Astrocyte of the hippocampus (primary cell): ENCODE data around the gene POLR3C.
A peak's percentile ranks its signal among the peaks of the same experiment; 100 is the strongest.
"Not testable (repeated sequence)": the region's sequence is repeated elsewhere in the genome, so short reads cannot be mapped to it uniquely, and the experiment has no call there.

Experiments
- DNase-seq: peaks from one replicate; pipeline ENCODE4 v3.0.0; 2011; ENCODE audit warnings: low read depth, low spot score

The POLR3C gene, protein sequence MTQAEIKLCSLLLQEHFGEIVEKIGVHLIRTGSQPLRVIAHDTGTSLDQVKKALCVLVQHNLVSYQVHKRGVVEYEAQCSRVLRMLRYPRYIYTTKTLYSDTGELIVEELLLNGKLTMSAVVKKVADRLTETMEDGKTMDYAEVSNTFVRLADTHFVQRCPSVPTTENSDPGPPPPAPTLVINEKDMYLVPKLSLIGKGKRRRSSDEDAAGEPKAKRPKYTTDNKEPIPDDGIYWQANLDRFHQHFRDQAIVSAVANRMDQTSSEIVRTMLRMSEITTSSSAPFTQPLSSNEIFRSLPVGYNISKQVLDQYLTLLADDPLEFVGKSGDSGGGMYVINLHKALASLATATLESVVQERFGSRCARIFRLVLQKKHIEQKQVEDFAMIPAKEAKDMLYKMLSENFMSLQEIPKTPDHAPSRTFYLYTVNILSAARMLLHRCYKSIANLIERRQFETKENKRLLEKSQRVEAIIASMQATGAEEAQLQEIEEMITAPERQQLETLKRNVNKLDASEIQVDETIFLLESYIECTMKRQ

DNA sequence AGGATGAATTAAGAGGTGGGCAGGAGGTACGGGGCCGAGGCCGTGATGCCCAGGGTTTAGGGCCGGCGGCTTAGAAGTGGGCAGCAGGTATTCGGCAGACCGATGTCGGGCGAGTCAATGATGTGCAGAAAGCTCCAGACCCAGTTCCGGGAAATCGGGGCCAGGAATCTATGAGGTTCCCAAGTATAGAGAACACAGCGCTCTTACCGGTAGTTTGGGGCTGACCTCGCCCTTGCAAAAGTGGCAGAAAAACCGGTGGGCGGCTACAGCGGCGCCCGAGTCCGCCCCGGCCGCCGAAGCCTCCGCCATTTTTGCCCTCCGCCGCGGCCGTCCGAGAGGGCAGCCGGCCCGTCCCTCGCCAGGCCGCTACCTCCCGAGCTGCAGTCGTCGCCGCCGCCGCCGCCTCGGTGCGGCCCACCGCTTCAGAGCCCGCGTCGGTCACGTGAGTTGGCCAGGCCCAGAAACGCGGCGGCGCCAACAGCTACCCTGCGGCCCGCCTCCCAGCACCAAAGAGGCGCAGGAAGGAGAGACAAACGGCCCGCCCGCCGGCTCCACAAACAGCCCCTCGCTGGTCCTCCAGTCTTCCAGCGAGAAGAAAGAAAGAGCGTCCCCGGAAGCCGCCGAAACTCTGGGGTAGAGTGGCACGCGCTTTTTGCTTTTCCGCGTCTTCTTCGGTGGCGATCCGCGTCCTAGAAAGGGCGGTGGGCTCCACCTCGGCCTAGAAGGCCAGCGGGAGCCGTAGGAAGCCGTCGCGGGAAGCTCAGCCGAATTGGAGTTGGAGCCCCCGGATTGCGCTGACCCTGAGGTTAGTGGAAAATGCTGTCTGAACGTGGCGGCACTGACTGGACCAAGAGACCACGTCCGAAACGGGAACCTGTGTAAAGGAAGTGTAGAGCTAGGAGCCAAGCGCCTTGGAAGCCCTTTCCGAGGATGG is at the start of gene POLR3C, which contains the start of gene RNF115:
Gene POLR3C, plus strand, starts transcription at position 636 of the 934 bp plus-strand sequence. CDS start 1,577 bp downstream, outside the sequence.
Gene RNF115, minus strand, starts transcription at position 531 of the 934 bp plus-strand sequence. Its CDS starts 222 bp downstream, at position 309.
- DNase-seq: peak; percentile 96

DNA sequence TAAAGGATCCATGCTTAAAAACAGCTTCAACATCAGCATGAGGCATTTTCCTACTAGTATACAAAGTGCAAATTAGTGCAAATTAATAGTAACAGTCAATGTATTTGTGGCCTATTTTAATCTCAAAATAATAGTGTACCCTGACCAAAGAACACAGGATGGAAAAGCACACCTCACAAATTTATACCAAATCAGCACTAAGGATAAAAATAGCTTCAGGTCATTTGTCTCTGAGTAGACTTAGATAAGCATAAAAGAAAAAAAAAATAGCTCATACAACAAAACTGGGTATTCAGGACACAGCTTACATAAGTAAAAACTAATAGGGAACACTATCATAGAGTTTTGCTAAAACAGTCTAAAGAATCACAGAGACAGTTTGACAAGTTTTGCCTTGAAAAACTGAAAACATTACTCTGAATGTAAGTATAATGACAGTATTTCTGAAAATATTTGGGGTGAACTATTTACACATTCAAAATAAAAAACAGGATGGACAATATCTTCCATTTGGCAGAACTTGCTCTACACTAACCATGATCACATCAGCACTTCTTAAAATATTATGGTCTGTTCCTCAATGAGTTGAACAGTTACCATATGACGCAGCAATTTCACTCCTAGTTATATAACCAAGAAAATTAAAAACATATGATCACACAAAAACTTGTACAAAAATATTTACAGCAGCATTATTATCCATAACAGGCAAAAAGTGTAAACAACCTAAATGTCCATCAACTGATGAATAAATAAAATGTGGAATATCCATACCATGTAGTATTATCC is 46.4 kb upstream of the POLR3C start:
- no peak for DNase-seq

DNA sequence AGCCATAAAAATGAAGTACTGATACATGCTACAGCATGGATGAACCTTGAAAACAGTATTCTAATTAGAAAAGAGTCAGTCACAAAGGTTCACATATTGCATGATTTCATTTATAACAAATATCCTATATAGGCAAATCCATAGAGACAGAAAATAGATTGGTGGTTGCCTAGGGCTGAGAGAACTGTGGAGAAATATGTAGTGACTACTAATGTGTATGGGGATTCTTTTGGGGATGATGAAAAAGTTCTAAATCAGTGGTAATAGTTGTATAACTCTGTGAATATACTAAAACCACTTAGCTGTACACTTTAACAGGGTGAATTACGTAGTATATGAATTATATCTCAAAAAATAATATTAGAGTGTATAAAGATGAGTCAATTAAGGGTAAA is 45.9 kb upstream of the POLR3C start:
- DNase-seq: no peak

DNA sequence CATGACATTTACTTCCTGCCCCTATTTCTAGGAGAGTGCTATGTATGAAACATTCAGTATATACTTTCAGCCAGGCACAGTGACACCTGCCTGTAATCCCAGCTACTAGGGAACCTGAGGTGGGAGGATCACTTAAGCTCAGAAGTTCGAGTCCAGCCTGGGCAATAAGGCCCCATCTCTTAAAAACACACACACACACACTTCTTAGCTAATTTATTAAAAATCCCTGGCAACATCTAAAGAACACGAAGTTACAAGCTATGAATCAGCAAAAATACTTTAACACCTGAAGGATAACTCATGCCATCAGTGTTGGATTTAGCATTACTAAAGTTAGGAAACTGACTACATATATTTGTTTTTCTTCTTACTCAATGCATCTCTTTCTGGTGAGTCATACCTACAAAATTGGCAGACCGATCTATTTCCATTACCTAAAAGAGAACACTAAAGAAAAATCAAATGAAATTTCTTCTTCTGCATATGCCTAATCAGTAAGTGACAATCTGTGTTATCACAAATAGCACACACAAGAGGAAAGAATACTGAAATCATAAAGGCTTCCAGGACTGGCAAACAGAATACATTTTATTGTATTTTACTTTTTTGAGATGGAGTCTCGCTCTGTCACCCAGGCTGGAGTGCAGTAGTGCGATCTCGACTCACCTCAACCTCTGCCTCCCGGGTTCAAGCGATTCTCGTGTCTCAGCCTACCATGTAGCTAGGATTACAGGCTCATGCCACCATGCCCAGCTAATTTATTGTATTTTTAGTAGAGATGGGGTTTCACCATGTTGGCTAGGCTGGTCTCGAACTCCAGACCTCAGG is 41.5 kb upstream of the POLR3C start:
- peak; percentile 85 for DNase-seq

DNA sequence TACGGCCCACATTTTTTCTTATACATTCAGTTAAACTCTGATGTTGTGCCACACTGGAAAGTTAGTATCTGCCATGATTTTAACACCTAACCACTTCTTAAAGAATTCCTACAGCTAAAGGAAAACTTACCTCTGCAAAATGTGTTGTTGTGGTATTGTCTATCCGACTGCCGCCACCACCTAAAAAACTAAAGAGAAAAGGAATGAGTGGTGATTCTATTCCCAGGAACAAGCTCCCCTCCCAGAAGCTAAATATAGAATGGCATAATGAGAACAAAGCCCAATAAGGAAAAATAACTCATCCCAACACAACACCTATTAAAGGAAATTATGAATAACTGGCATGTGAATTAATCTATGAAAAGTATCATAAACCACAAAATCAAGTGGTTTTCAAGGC is 39.6 kb upstream of the POLR3C start:
- DNase-seq: no peak

DNA sequence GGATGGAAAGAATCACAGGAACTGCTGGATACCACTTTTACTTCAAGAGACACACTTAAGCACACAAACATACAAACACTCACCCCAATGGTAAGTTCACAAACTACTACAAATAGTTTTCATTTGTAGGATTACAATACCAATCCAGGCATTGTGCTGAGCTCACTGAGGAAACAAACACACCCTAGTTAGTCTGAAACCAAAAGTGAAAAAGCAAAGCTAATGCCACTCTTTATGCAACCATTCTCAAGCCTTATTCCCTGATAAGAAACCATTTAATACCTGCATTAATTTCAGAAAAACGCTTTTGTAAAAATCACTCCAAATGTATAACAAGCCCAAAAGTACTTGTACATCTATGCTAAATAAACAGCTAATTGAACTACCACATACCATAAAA is 38.5 kb upstream of the POLR3C start:
- DNase-seq: no peak

DNA sequence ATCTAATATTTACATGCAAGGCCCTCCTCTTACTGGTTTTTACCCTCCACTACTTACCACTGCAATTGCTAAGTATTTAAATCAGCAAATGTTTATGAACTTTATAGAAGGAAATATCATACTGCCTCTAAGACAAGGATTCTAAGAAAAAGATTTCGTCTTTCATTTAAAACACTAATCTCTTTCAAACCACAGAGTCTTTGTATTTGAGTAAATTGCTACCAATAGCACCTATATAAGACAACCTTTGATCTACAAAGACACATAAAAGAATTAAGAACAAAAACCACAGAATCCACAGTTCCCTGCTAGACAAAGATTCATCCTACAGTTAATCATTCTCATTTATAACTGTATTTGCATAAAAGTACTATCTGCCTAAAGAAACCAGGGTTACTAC is 37.7 kb upstream of the POLR3C start:
- DNase-seq: no peak

DNA sequence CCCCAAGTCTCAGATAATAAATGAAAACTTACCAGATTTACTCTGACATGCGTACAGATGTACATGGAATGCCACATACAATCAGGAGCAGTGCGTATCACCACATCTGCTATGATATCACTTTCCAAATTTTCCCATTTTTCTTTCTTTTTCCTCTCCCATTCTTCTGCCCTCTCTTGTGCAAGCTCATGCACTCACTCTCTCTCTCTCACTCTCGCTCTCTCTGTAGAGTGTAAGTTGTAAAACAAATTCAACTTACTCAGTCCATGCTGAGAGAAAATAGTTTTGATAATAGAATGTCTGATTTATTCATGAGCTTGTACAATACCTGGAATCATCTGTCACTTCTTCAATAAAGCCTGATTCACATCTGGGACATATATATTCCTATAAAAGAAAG is 35.4 kb upstream of the POLR3C start:
- DNase-seq: no peak

DNA sequence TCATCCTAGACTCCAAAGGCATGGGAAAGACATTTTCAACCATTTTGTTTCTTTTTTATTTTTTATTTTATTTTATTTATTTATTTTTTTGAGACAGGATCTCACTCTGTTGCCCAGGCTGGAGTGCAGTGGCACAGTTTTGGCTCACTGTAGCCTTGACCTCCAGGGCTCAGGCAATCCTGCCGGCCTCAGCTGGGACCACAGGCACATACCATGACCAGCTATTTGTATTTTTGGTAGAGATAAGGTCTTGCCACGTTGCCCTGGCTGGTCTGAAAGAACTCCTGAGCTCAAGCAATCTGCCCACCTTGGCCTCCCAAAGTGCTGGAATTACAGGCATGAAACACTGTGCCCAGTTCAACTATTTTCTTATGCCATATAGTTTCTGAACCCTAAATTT is 32.1 kb upstream of the POLR3C start:
- not testable (repeated sequence) for DNase-seq

DNA sequence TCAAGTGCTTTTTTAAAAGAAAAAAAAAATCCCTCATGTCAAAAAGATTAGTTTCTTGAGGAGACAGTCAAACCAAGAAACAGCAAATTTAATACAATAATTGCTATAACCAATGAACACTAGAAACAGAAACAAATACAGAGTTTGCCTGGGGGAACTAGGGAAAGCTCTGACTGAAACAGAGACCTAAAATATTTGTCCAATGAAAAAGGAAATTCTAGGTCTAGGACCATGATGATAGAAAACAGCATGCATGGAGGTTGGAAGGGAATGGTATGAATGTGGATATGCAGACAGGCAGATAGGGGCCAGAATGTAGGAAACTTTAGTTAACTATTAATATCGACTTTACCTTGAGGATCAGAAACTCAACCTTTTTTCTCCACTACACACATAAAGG is 31.5 kb upstream of the POLR3C start:
- no peak for DNase-seq

DNA sequence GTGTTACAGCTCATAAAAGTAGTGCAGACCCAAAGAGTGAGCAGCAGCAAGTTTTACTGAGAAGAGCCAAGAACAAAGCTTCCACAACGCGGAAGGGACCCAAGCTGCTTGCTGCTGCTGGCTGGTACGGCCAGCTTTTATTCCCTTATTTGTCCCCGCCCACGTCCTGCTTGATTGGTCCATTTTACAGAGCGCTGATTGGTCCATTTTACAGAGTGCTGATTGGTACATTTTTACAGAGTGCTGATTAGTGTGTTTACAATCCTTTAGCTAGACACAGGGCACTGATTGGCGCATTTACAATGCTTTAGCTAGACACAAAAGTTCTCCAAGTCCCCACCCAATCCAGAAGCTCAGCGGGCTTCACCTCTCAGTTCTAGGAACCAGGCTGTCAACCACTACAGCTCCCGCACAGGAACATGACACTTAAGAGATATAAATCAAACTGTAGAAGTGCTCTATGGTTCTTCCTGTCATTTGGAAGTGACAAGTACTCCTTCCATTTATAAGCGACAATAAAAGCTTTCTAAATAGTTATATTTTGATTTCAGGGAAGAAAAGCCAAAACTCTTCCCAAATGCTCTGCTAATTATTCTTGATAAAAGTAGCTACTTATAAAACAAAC is 28.6 kb upstream of the POLR3C start:
- DNase-seq: no peak

DNA sequence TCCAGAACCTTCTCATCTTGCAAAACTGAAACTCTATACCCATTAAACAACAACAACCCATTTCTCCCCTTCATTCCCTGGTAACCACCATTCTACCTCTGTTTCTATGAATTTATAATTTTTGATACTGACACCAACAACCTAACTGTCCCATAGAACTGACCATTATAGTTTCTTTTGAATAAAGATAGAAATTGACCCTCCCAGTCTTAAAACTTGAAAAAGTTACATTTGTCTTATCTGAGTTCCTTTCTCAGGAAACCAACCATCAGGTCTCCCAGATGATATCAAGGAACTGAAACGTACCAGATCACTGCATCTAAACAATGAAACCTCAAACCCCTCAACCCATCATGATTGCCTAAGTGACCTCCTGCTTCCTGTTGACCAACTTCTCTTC is 27.2 kb upstream of the POLR3C start:
- DNase-seq: no peak

DNA sequence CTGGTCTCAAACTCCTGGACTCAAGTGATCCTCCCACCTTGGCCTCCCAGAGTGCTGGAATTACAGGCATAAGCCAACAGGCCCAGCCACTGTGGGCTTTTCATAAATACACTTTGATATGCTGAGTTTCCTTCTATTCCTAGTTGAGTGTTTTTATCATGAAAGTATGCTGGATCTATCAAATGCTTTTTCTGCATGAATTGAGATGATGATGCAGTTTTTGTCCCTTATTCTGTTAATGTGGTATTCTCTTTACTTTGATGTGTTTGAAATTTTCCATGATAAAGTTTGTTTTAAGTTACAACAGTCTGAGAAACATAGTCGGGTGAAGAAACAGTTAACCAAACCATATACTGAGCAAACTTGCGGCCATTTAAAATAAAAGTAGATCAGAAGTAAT is 24.2 kb upstream of the POLR3C start:
- peak; percentile 19 for DNase-seq

DNA sequence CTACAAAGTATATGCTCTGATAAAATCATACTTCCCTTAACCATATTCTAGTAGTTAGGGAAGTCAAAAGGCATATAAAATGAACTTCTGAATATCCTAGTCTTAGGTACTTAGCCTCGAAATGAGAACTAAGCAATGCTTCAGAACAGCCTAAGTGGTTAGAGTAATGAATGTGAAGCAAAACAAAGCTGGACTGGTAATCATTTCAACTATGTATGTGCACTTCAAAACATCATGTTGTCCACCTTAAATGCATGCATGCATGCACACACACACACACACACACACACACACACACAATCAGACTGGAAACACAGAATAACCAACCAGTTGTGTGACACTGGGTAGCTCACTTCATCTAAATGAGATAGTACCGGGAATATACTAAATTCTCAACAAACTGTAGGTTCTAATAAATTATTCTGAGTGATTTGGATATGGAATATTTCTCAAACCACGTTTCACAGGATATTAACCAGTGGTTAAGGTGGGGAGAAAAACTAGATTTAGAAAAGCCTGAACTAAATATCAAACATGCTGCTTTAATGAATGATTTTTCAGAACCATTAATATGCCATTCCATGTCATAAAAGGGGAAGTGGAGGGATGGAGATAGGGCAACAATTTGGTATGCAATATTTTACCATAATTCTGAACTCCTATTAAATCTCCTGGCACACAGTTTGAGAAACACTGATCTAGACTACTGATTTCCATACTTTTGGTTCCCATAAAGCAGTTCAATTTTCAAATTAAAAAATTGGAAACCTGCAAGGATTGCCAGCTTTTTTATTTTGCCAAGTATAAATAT is 19.6 kb upstream of the POLR3C start:
- peak; percentile 51 for DNase-seq

DNA sequence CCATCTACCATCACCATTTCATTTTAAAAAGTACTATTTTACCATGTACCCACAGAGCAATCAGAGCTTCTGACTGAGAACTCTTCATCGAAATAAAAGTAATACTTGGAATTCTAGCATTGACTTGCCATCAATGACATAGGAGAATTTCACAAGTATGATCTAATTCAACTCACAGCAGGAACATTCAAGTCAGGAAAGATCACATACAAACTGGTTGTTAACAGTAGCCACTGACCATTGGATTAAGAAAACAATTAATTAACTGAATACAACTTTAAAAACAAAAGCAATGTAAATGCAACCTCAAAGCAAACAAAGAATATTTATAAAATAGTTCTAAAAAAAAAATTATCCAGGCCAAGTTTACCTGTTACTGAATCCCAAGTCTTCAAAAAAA is 18.9 kb upstream of the POLR3C start:
- no peak for DNase-seq

DNA sequence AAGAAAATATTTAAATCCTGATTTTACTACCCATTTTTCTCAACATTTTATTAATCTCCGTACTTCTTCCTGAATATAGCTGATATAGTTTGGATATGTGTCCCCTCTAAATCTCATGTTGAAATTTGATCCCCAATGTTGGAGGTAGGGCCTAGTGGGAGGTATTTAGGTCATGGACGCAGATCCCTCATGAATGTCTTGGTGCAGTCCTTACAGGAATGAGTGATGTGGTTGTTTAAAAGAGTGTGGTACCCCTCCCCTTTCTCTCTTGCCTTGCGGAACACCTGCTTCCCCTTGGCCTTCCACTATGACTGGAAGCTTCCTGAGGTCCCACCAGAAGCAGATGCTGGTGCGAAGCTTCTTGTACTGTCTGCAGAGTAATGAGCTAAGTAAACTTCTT is 17.6 kb upstream of the POLR3C start:
- no peak for DNase-seq

DNA sequence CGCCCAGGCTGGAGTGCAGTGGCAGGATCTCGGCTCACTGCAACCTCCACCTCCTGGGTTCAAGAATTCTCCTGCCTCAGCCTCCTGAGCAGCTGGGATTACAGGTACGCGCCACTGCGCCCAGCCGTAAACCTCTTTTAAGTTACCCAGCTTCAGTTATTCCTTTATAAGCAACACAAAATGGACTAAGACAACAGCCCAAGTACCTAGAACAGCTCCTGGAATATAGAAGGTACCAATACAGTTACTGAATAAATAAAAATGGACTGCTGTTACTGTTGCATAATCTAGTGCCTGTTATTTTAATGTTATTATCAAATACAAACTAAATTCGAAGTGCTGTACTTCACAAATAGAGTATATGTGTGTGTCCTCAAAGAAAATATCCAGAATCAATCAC is 17.2 kb upstream of the POLR3C start:
- DNase-seq: no peak

DNA sequence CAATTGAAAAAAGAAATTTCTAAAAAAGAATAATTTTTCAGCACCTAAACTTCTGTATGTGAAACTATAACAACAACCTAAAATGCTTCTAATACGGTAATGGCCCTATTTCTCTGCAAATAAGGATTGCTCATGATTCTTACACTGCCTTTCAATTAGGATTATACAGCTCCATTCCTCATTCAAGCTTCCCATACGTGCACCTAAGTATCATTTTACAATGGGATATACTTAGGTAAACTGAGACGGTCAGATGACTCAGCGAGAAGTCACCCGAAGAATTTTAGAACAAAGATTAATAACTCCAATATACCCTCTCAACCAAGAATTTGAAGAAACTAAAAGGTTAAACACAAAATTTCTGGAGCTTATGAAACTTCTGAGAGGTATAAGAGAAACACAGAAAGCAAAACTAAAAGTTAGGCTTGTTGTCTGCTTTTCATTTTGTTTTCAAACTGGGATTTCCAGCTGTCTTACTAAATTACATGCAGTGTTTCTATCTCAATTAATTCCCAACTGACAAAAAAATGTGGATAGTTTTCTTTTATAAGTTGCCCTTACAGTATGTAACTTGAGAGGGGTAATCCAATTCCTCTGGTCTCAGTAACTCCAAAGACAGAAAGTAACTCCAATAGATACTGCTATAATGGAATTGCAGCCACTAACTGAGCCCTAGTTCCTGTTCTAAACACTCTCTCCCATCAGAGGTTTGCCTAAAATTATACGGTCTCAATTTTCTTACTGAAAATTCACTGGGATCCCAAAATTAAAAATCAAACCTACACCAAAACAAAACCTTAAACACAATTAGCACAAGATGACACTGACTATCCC is 10.8 kb upstream of the POLR3C start:
- not testable (repeated sequence) for DNase-seq
